HepG2 (cell line): ENCODE data around the gene UNC13D. TPM values are rescaled to one million over a fixed set of nuclear protein-coding genes. Genes with fewer than 3 reads are reported as not detected.

ENCODE experiments used
- CBX1 ChIP-seq: IDR thresholded peaks from one replicate; pipeline ENCODE4 v1.6.1; 2016; ENCODE audit warnings: antibody characterized with exemption, low read depth
- CENPT ChIP-seq: sonication (generic); formaldehyde crosslinking; IDR thresholded peaks from 2 replicates; pipeline ENCODE4 v1.8.0; 2022; ENCODE audit warnings: low read depth, mild to moderate bottlenecking, moderate library complexity, missing genetic modification reagents
- FOSL1 ChIP-seq: sonication (generic); formaldehyde crosslinking; IDR thresholded peaks from 2 replicates; pipeline ENCODE4 v1.9.0; 2021; ENCODE audit warnings: missing genetic modification reagents, borderline replicate concordance
- FOXJ3 ChIP-seq: sonication (generic); formaldehyde crosslinking; IDR thresholded peaks from 2 replicates; pipeline ENCODE4 v1.4.0; 2020; ENCODE audit warnings: missing genetic modification reagents, mild to moderate bottlenecking, borderline replicate concordance
- FOXO1 ChIP-seq: sonication (generic); formaldehyde crosslinking; IDR thresholded peaks from 2 replicates; pipeline ENCODE4 v1.4.0; 2020; ENCODE audit warnings: missing genetic modification reagents
- HIVEP1 ChIP-seq: sonication (generic); formaldehyde crosslinking; IDR thresholded peaks from 2 replicates; pipeline ENCODE4 v1.4.0; 2020; ENCODE audit warnings: mild to moderate bottlenecking, missing genetic modification reagents
- HOXA3 ChIP-seq: sonication (generic); formaldehyde crosslinking; IDR thresholded peaks from 2 replicates; pipeline ENCODE4 v1.5.0; 2020; ENCODE audit warnings: missing genetic modification reagents
- HOXA5 ChIP-seq: sonication (generic); formaldehyde crosslinking; IDR thresholded peaks from 2 replicates; pipeline ENCODE4 v1.4.0; 2020; ENCODE audit warnings: missing genetic modification reagents
- KDM6A ChIP-seq: IDR thresholded peaks from 2 replicates; pipeline ENCODE4 v1.6.1; 2016; ENCODE audit warnings: low read depth
- NFRKB ChIP-seq: fragments of 450-650 bp; IDR thresholded peaks from 2 replicates; pipeline ENCODE4 v1.6.1; 2017
- PCBP1 ChIP-seq: fragments of 200-400 bp; formaldehyde crosslinking; IDR thresholded peaks from 2 replicates; pipeline ENCODE4 v1.6.1; 2017; ENCODE audit warnings: mild to moderate bottlenecking, low read depth, low read length, borderline replicate concordance
- ZC3H4 ChIP-seq: sonication (generic); formaldehyde crosslinking; IDR thresholded peaks from 2 replicates; pipeline ENCODE4 v1.4.0; 2020; ENCODE audit warnings: missing genetic modification reagents, borderline replicate concordance
- ZFP90 ChIP-seq: sonication (generic); formaldehyde crosslinking; IDR thresholded peaks from 2 replicates; pipeline ENCODE4 v1.8.0; 2022; ENCODE audit warnings: missing genetic modification reagents, mild to moderate bottlenecking, inconsistent platforms, borderline replicate concordance
- ZNF143 ChIP-seq: sonication (generic); formaldehyde crosslinking; IDR thresholded peaks from 2 replicates; pipeline ENCODE4 v1.4.0; 2020; ENCODE audit warnings: missing genetic modification reagents
- ZNF331 ChIP-seq: sonication (generic); formaldehyde crosslinking; IDR thresholded peaks from 2 replicates; pipeline ENCODE4 v1.4.0; 2020; ENCODE audit warnings: missing genetic modification reagents
- ZNF44 ChIP-seq: sonication (generic); formaldehyde crosslinking; IDR thresholded peaks from 2 replicates; pipeline ENCODE4 v1.5.1; 2020; ENCODE audit warnings: mild to moderate bottlenecking, missing genetic modification reagents
- ZNF484 ChIP-seq: sonication (generic); formaldehyde crosslinking; IDR thresholded peaks from 2 replicates; pipeline ENCODE4 v1.5.1; 2020; ENCODE audit warnings: mild to moderate bottlenecking, low read depth, missing genetic modification reagents, borderline replicate concordance
- ZNF549 ChIP-seq: sonication (generic); formaldehyde crosslinking; IDR thresholded peaks from 2 replicates; pipeline ENCODE4 v1.5.0; 2020; ENCODE audit warnings: missing genetic modification reagents
- polyA plus RNA-seq, 8 experiments: library from polyadenylated mRNA; depleted of rRNA in 3 of 8; stranded (reverse) in 7 of 8; unstranded in 1 of 8; fragments of >200 nt; fragmentation: Illumina TruSeq in 4 of 8; extraction: Trizol in 4 of 8; gene quantifications; 2 replicates each; pipeline versions ENCODE4 v1.2.1 to v1.2.3, GENCODE V29; 2011 to 2016; ENCODE audit warnings: low read depth in 4 of 8, missing spikeins in 1 of 8, mixed read lengths in 1 of 8; ENCODE audit not compliant: insufficient read depth in 1 of 8
- total RNA-seq, 5 experiments: library from RNA; depleted of rRNA; stranded (reverse); fragments of >200 nt; fragmentation: Illumina TruSeq; extraction: Trizol; gene quantifications; 2 replicates each; pipeline ENCODE4 v1.2.3, GENCODE V29; 2016; ENCODE audit warnings: low read depth in 1 of 5
- TF ChIP-seq, protein P1 (sequence below): sonication (generic); formaldehyde crosslinking; conservative IDR thresholded peaks from 2 replicates; pipeline ENCODE4 v1.4.0; 2020; ENCODE audit warnings: missing genetic modification reagents
- TF ChIP-seq, protein P2 (sequence below): sonication (generic); formaldehyde crosslinking; IDR thresholded peaks from 2 replicates; pipeline ENCODE4 v1.4.0; 2020; ENCODE audit warnings: missing genetic modification reagents
- TF ChIP-seq, protein P3 (sequence below): sonication (generic); formaldehyde crosslinking; IDR thresholded peaks from 2 replicates; pipeline ENCODE4 v1.4.0; 2020; ENCODE audit warnings: mild to moderate bottlenecking, low read depth, missing genetic modification reagents
- TF ChIP-seq, protein P4 (sequence below): sonication (generic); formaldehyde crosslinking; IDR thresholded peaks from 2 replicates; pipeline ENCODE4 v1.5.0; 2020; ENCODE audit warnings: missing genetic modification reagents
- TF ChIP-seq, protein P5 (sequence below): sonication (generic); formaldehyde crosslinking; IDR thresholded peaks from 2 replicates; pipeline ENCODE4 v1.8.1; 2023; ENCODE audit warnings: missing genetic modification reagents, mild to moderate bottlenecking, borderline replicate concordance
- TF ChIP-seq, protein P6 (sequence below): sonication (generic); formaldehyde crosslinking; conservative IDR thresholded peaks from 2 replicates; pipeline ENCODE4 v1.8.0; 2022; ENCODE audit warnings: missing genetic modification reagents

The UNC13D gene
- total and polyA plus RNA-seq, 2 of the 13 experiments (the other 11 are each of a cell fraction or from before 2014, with no cell fraction given): 29.7 to 42.7 TPM

DNA sequence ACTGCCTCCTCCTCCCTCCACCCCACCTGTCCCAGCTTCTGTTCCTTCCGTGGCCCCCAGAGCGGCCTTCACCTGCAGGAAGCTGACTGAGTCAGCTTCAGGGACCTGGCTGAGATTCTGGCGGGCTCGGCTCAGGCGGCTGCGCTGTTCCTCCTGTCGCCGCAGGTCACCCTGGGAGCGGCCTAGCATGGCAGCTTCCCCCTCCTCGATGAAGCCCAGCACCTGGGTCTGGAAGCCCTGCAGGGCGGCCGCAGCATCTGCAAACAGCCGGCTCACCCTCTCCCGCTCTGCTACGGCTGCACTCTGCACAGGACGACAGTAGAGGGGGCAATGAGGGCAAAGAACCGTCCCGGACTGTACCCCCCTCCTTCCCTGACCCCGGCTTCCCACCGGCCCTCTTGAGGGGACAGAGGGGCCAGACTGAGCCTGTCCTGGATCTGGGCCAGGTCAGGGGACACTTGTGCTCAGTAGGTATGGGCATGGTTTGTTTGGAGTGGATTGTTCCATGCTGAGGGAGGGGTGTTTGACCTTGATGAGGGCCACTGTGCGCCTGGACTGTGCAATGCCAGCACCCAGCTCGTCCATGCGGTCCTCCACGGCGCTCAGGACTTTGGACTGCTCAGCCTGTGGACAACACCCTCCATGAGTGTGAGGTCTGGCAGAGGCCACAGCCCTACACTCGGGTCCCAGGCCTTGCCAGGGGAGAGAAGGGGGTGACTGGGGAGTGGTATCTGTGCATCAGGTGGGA lies 32.2 kb upstream of the UNC13D start (continued):
- TF ChIP-seq FOSL1 (CRISPR knock-in tag): peak; percentile 7; the same call in 1 of the 2 replicates
- TF ChIP-seq, protein P1, sequence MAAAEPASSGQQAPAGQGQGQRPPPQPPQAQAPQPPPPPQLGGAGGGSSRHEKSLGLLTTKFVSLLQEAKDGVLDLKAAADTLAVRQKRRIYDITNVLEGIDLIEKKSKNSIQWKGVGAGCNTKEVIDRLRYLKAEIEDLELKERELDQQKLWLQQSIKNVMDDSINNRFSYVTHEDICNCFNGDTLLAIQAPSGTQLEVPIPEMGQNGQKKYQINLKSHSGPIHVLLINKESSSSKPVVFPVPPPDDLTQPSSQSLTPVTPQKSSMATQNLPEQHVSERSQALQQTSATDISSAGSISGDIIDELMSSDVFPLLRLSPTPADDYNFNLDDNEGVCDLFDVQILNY: 0 out of 2 replicates have a peak, but pooled peaks have one; percentile 20
- TF ChIP-seq, protein P2, sequence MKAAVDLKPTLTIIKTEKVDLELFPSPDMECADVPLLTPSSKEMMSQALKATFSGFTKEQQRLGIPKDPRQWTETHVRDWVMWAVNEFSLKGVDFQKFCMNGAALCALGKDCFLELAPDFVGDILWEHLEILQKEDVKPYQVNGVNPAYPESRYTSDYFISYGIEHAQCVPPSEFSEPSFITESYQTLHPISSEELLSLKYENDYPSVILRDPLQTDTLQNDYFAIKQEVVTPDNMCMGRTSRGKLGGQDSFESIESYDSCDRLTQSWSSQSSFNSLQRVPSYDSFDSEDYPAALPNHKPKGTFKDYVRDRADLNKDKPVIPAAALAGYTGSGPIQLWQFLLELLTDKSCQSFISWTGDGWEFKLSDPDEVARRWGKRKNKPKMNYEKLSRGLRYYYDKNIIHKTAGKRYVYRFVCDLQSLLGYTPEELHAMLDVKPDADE: peak; percentile 30; the same call in 1 of the 2 replicates
- TF ChIP-seq HOXA3 (CRISPR knock-in tag): peak; percentile 97
- peak; percentile 79; the same call in 1 of the 2 replicates for TF ChIP-seq KDM6A (CRISPR knock-in tag)
- peak; percentile 27; the same call in 1 of the 2 replicates for TF ChIP-seq NFRKB
- peak; percentile 91 for TF ChIP-seq ZNF331
- TF ChIP-seq FOXJ3 (CRISPR knock-in tag): peak; percentile 70
- TF ChIP-seq ZNF549 (CRISPR knock-in tag): peak; percentile 86
- TF ChIP-seq CENPT (CRISPR knock-in tag): peak; percentile 19; the same call in 1 of the 2 replicates
- TF ChIP-seq, protein P3, sequence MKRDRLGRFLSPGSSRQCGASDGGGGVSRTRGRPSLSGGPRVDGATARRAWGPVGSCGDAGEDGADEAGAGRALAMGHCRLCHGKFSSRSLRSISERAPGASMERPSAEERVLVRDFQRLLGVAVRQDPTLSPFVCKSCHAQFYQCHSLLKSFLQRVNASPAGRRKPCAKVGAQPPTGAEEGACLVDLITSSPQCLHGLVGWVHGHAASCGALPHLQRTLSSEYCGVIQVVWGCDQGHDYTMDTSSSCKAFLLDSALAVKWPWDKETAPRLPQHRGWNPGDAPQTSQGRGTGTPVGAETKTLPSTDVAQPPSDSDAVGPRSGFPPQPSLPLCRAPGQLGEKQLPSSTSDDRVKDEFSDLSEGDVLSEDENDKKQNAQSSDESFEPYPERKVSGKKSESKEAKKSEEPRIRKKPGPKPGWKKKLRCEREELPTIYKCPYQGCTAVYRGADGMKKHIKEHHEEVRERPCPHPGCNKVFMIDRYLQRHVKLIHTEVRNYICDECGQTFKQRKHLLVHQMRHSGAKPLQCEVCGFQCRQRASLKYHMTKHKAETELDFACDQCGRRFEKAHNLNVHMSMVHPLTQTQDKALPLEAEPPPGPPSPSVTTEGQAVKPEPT: peak; percentile 94
- TF ChIP-seq, protein P4, sequence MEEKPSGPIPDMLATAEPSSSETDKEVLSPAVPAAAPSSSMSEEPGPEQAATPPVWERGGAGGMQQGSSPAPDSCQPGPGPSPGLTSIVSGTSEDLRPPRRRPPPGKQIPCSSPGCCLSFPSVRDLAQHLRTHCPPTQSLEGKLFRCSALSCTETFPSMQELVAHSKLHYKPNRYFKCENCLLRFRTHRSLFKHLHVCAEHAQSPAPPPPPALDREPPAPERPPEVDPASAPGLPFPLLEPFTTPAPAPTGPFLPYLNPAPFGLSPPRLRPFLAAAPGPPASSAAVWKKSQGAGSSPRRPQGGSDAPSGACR (CRISPR knock-in tag): peak; percentile 98
- peak; percentile 53 for TF ChIP-seq ZNF44 (CRISPR knock-in tag)
- peak; percentile 96 for TF ChIP-seq FOXO1 (CRISPR knock-in tag)
- no peak; the same call in 1 of the 2 replicates for TF ChIP-seq ZNF484 (CRISPR knock-in tag)
- peak; percentile 67 for TF ChIP-seq ZFP90 (CRISPR knock-in tag)
- TF ChIP-seq ZC3H4 (CRISPR knock-in tag): peak; percentile 82
- peak; percentile 92 for TF ChIP-seq HIVEP1 (CRISPR knock-in tag)
- peak; percentile 58 for TF ChIP-seq CBX1
- TF ChIP-seq, protein P5, sequence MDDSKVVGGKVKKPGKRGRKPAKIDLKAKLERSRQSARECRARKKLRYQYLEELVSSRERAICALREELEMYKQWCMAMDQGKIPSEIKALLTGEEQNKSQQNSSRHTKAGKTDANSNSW (CRISPR knock-in tag): peak; percentile 81; the same call in 1 of the 2 replicates
- TF ChIP-seq ZNF143 (CRISPR knock-in tag): peak; percentile 76
- peak; percentile 63; the same call in 1 of the 2 replicates for TF ChIP-seq PCBP1
- TF ChIP-seq, protein P6, sequence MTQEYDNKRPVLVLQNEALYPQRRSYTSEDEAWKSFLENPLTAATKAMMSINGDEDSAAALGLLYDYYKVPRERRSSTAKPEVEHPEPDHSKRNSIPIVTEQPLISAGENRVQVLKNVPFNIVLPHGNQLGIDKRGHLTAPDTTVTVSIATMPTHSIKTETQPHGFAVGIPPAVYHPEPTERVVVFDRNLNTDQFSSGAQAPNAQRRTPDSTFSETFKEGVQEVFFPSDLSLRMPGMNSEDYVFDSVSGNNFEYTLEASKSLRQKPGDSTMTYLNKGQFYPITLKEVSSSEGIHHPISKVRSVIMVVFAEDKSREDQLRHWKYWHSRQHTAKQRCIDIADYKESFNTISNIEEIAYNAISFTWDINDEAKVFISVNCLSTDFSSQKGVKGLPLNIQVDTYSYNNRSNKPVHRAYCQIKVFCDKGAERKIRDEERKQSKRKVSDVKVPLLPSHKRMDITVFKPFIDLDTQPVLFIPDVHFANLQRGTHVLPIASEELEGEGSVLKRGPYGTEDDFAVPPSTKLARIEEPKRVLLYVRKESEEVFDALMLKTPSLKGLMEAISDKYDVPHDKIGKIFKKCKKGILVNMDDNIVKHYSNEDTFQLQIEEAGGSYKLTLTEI: no peak
- TF ChIP-seq HOXA5: peak; percentile 48
